Pancreas (tissue), 10 donors: ENCODE data around the gene ASF1B. TPM values are rescaled to one million over a fixed set of nuclear protein-coding genes. Genes with fewer than 3 reads are reported as not detected.

ENCODE experiments used
- ATAC-seq, 4 donors: fragments of 200-7000 bp; cut with Tn5 transposase; one replicate each; pipeline versions ENCODE4 v1.8.0 to v1.9.1; 2020; ENCODE audit warnings: mild to moderate bottlenecking in 4 of 4, moderate library complexity in 4 of 4
- DNase-seq, 6 donors: peaks; one replicate each; pipeline ENCODE4 v3.0.0-alpha.2; 2020
- FAIRE-seq: peaks from 2 replicates; lab custom pipeline; 2012; peaks lifted over from hg19 to GRCh38; lab: Jason Lieb, UNC
- H3K27ac ChIP-seq, 4 donors: fragments of 200-600 bp; sonication (generic); 1 replicate in 3 of 4; 2 replicates in 1 of 4; pipeline versions ENCODE4 v1.5.0 to v1.8.0; 2020
- H3K27me3 ChIP-seq, 4 donors: fragments of 200-600 bp; one replicate each; pipeline ENCODE4 v1.8.0; 2021
- H3K36me3 ChIP-seq, 3 donors: fragments of 200-600 bp; sonication (generic) in 1 of 3; one replicate each; pipeline versions ENCODE4 v1.5.0 to v1.8.0; 2020 to 2021
- H3K4me1 ChIP-seq, 3 donors: fragments of 200-600 bp; one replicate each; pipeline ENCODE4 v1.8.0; 2021
- H3K4me3 ChIP-seq, 4 donors: fragments of 200-600 bp; sonication (generic) in 2 of 4; one replicate each; pipeline versions ENCODE4 v1.5.0 to v1.8.0; 2020 to 2021
- H3K9me3 ChIP-seq, 4 donors: fragments of 200-600 bp; one replicate each; pipeline ENCODE4 v1.8.0; 2021
- CTCF ChIP-seq, 4 donors: fragments of 200-600 bp; sonication (generic) in 3 of 4; IDR thresholded peaks; one replicate each; pipeline versions ENCODE4 v1.5.0 to v1.8.0; 2021; ENCODE audit warnings: antibody characterized with exemption in 4 of 4
- WGBS, 2 donors: extraction: QIAGEN DNeasy Blood & Tissue Kit; methylation state at CpG; one replicate each; pipeline ENCODE4 v1.1.7; 2013; 5-methylcytosine and 5-hydroxymethylcytosine counted together
- intact Hi-C, 3 donors: fragments of 100-400 bp; cut with DNase I; formaldehyde crosslinking; loops; one replicate each; pipeline versions ENCODE4 v1.11.1 to v1.14.2; 2022
- polyA plus RNA-seq, 2 donors: library from polyadenylated mRNA; stranded (reverse); fragments of 200-250 nt; gene quantifications; one replicate each; pipeline ENCODE4 v1.2.3, GENCODE V29; 2013
- total RNA-seq, 6 donors: library from RNA; stranded (reverse); fragmentation: NEBNext Ultra II Directional in 4 of 6; extraction: Animal tissue kit (Norgen Biotek cat#: 25700) in 4 of 6; gene quantifications; one replicate each; pipeline versions ENCODE4 v1.2.1 to v1.2.4, GENCODE V29; 2021 to 2023
- donor health status: healthy with polysubstance abuse.
- donor health status: DM: no; HTN: no; CAD: no; lungs with moderate emphysema.
- donor health status: DM: no; HTN: no; CAD: no.
- donor health status: control.
- donor health status: control.
- donor health status: Bipolar disorder and iron deficiency.
- donor health status: DM: yes; HTN: yes; CAD: no.
- donor health status: DM: no; HTN: no; CAD: no.
- donor health status: DM: no; HTN: no; CAD: no.
- donor health status: DM: yes; HTN: yes; CAD: no.

ASF1B gene
- total and polyA plus RNA-seq, 8 donors: 0.14 to 1.1 (median 0.41) TPM

GRCh38 chr19:14090509-14091080 lies 45.8 kb downstream of the ASF1B start, which contains the start of gene SAMD1:
TSS of gene SAMD1 (minus strand) at chr19:14090751.
- no peak for FAIRE-seq
- TF ChIP-seq CTCF (IDR thresholded peaks at IDR 0.05): no peak
- 0 to 1% methylated on average over 3 to 44 of the region's 65 CpGs for WGBS, 2 donors
- ATAC-seq: peak; percentile 62 to 74 (median 71)
- no peaks in the 10 kb centered on the region for H3K36me3 ChIP-seq
- peak; percentile 87 to 93 (median 92) for DNase-seq
- peaks cover 0 to 3% (median 0%) of the 10 kb centered on the region in 3 donors for H3K4me1 ChIP-seq
- no peaks in the 10 kb centered on the region for H3K9me3 ChIP-seq
- no peaks in the 10 kb centered on the region for H3K27me3 ChIP-seq
- peak within 1 kb of the TSS; percentile 66 to 90 (median 81) for H3K4me3 ChIP-seq
- intact Hi-C loops: no loop called here
- peak within 1 kb of the TSS; percentile 64 to 94 (median 80) for H3K27ac ChIP-seq

- ATAC-seq: peak in 3 of 4 donors; percentile 5 to 15 (median 8)
- FAIRE-seq: no peak
- peak overlapping the region; percentile 7 to 90 (median 72) for H3K4me3 ChIP-seq
- DNase-seq: peak in 5 of 6 donors; percentile 45 to 87 (median 68)
- H3K9me3 ChIP-seq: no peaks in the 10 kb centered on the region
- no peaks in the 10 kb centered on the region for H3K27me3 ChIP-seq
- no peak for TF ChIP-seq CTCF (IDR thresholded peaks at IDR 0.05)
- H3K4me1 ChIP-seq: peaks cover 0 to 3% (median 0%) of the 10 kb centered on the region in 3 donors
- WGBS, 2 donors: 0 to 1% methylated on average over 75 to 141 of the region's 142 CpGs
- no peaks in the 10 kb centered on the region for H3K36me3 ChIP-seq
- peak overlapping the region in 3 of 4 donors; percentile 33 to 94 (median 91) for H3K27ac ChIP-seq
- intact Hi-C loops: no loop called here
Observed at GRCh38 chr19:14089662-14090508, 46.5 kb downstream of the ASF1B start.

GRCh38 chr19:14089412-14089661 lies 47.1 kb downstream of the ASF1B start:
- Histone ChIP-seq H3K36me3 (no peaks in the 10 kb centered on the region), H3K4me3 (peak overlapping the region; percentile 7 to 90 (median 56)), H3K27me3 (no peaks in the 10 kb centered on the region), H3K9me3 (no peaks in the 10 kb centered on the region), H3K4me1 (peaks cover 0 to 3% (median 0%) of the 10 kb centered on the region in 3 donors), H3K27ac (peak overlapping the region in 1 of 4 donors; percentile 10)
- FAIRE-seq (no peak), ATAC-seq (no peak), DNase-seq (no peak)
- no peak for TF ChIP-seq CTCF (IDR thresholded peaks at IDR 0.05)
- intact Hi-C loops: no loop called here
- 17 to 19% methylated on average over 16 of the region's 16 CpGs for WGBS, 2 donors

- intact Hi-C loops: no loop called here
- H3K27ac ChIP-seq: no peak overlapping the region
- 87 to 91% methylated on average over 30 of the region's 30 CpGs for WGBS, 2 donors
Observed at GRCh38 chr19:14088634-14089411, 47.6 kb downstream of the ASF1B start.

More at GRCh38 chr19:14088634-14089411, 47.6 kb downstream of the ASF1B start:
- peak in 1 of 6 donors; percentile 75 for DNase-seq
- H3K9me3 ChIP-seq: no peaks in the 10 kb centered on the region
- H3K4me1 ChIP-seq: peaks cover 0 to 3% (median 0%) of the 10 kb centered on the region in 3 donors
- ATAC-seq: no peak
- no peaks in the 10 kb centered on the region for H3K27me3 ChIP-seq
- no peak for FAIRE-seq
- no peak for TF ChIP-seq CTCF (IDR thresholded peaks at IDR 0.05)
- no peaks in the 10 kb centered on the region for H3K36me3 ChIP-seq
- peak overlapping the region in 2 of 4 donors; percentile 79 to 90 for H3K4me3 ChIP-seq
